ENCODE results near the gene ZNF423. TPM values are rescaled to one million over a fixed set of nuclear protein-coding genes. Genes with fewer than 3 reads are reported as not detected.

ZNF423 gene
- total RNA-seq, 2 donors from 2014 or later: 4.7 to 7.3 TPM

- Histone ChIP-seq H3K4me3 (no peak overlapping the region), H3K27me3 (no peaks in the 10 kb centered on the region), H3K27ac (no peak overlapping the region), H3K9me3 (no peaks in the 10 kb centered on the region), H3K36me3 (no peaks in the 10 kb centered on the region), H3K4me1 (no peaks in the 10 kb centered on the region), H3K9ac (ENCODE audit: low read depth in 2 of 2, low read length in 2 of 2) (no peak overlapping the region)
- intact Hi-C loops (cut with DNase I): no loop called here
- TF ChIP-seq, protein P1, sequence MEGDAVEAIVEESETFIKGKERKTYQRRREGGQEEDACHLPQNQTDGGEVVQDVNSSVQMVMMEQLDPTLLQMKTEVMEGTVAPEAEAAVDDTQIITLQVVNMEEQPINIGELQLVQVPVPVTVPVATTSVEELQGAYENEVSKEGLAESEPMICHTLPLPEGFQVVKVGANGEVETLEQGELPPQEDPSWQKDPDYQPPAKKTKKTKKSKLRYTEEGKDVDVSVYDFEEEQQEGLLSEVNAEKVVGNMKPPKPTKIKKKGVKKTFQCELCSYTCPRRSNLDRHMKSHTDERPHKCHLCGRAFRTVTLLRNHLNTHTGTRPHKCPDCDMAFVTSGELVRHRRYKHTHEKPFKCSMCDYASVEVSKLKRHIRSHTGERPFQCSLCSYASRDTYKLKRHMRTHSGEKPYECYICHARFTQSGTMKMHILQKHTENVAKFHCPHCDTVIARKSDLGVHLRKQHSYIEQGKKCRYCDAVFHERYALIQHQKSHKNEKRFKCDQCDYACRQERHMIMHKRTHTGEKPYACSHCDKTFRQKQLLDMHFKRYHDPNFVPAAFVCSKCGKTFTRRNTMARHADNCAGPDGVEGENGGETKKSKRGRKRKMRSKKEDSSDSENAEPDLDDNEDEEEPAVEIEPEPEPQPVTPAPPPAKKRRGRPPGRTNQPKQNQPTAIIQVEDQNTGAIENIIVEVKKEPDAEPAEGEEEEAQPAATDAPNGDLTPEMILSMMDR (IDR thresholded peaks at IDR 0.05): no peak
- DNase-seq: no peak
Observed at GRCh38 chr16:49748322-49748721, 107.6 kb downstream of the ZNF423 start.

DNA sequence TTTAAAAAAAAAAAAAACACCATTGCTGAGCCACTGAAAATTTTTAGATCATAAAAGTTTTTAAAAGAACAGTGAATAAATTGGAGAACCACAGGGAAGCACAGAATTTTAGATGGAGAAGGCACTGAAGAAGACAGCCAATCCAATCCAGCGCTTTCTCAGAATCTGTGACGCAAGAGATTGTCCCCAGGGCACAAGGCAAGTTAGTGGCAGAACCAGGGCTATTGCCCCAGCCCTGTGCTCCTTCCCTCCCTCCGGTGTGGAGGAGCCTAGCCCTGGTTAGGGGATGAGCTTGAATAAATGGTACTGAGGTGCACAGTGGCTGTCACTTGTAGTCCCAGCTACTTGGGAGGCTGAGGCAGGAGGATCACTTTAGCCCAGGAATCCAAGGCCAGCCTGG, 108.3 kb downstream of the ZNF423 start:
- intact Hi-C loops (cut with DNase I): no loop called here
- DNase-seq: no peak
- Histone ChIP-seq H3K4me3 (no peak overlapping the region), H3K9ac (ENCODE audit: low read depth in 2 of 2, low read length in 2 of 2) (no peak overlapping the region), H3K4me1 (no peaks in the 10 kb centered on the region), H3K36me3 (no peaks in the 10 kb centered on the region), H3K27me3 (no peaks in the 10 kb centered on the region), H3K9me3 (no peaks in the 10 kb centered on the region), H3K27ac (no peak overlapping the region)
- TF ChIP-seq, protein P1 (IDR thresholded peaks at IDR 0.05): no peak

DNA sequence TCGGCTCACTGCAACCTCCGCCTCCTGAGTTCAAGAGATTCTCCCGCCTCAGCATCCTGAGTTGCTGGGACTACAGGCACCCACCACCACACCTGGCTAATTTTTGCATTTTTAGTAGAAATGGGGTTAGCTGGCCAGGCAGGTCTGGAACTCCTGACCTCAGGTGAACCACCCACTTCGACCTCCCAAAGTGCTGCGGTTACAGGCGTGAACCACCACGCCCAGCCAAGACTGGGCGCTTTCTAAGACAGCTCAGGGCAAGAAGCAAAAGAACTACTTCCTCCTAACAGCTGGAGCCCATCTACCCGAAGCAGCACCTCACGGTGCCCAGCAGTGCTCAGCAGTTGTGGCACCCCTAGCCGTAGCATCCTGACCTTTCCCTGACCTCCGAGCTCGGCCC, 109.4 kb downstream of the ZNF423 start:
- no peak overlapping the region for H3K9ac ChIP-seq (ENCODE audit: low read depth in 2 of 2, low read length in 2 of 2)
- H3K27me3 ChIP-seq: no peaks in the 10 kb centered on the region
- no peak for DNase-seq
- TF ChIP-seq, protein P1 (IDR thresholded peaks at IDR 0.05): no peak
- H3K36me3 ChIP-seq: no peaks in the 10 kb centered on the region
- no peak overlapping the region for H3K4me3 ChIP-seq
- intact Hi-C loops (cut with DNase I): no loop called here
- no peaks in the 10 kb centered on the region for H3K4me1 ChIP-seq
- no peaks in the 10 kb centered on the region for H3K9me3 ChIP-seq
- no peak overlapping the region for H3K27ac ChIP-seq

GRCh38 chr16:49745311-49745747, 110.6 kb downstream of the ZNF423 start:
- Histone ChIP-seq H3K9ac (ENCODE audit: low read depth in 2 of 2, low read length in 2 of 2) (no peak overlapping the region), H3K27me3 (no peaks in the 10 kb centered on the region), H3K4me1 (no peaks in the 10 kb centered on the region), H3K4me3 (no peak overlapping the region), H3K36me3 (no peaks in the 10 kb centered on the region), H3K9me3 (no peaks in the 10 kb centered on the region), H3K27ac (no peak overlapping the region)
- DNase-seq: no peak
- TF ChIP-seq, protein P1 (IDR thresholded peaks at IDR 0.05): no peak
- intact Hi-C loops (cut with DNase I): no loop called here

- H3K27ac ChIP-seq: no peak overlapping the region
- TF ChIP-seq, protein P1 (IDR thresholded peaks at IDR 0.05): no peak
- intact Hi-C loops (cut with DNase I): no loop called here
- no peak for DNase-seq
- no peaks in the 10 kb centered on the region for H3K36me3 ChIP-seq
- H3K4me3 ChIP-seq: no peak overlapping the region
- H3K9me3 ChIP-seq: no peaks in the 10 kb centered on the region
- H3K9ac ChIP-seq (ENCODE audit: low read depth in 2 of 2, low read length in 2 of 2): no peak overlapping the region
- no peaks in the 10 kb centered on the region for H3K27me3 ChIP-seq
- no peaks in the 10 kb centered on the region for H3K4me1 ChIP-seq
Observed at GRCh38 chr16:49744244-49745220, 111.4 kb downstream of the ZNF423 start.
